OCI-M2 (cell line): ENCODE data around the gene IL12RB1.

Experiments used
- DNase-seq: peaks from one replicate; lab custom pipeline; 2025; ENCODE audit not compliant: unreplicated experiment; lab: John Stamatoyannopoulos, UW

Gene IL12RB1

GRCh38 chr19:18086590-18087138 lies at the start of gene IL12RB1:
Gene IL12RB1, minus strand, starts transcription at chr19:18086934. Its CDS starts 111 bp downstream, at chr19:18086823.
- DNase-seq = no peak

- DNase-seq = no peak
Observed at GRCh38 chr19:18135712-18136584, 49.2 kb upstream of the IL12RB1 start.

- DNase-seq = no peak
Observed at GRCh38 chr19:18131841-18132596, 45.3 kb upstream of the IL12RB1 start.

GRCh38 chr19:18130523-18131242 lies 43.9 kb upstream of the IL12RB1 start:
- no peak for DNase-seq

GRCh38 chr19:18128805-18129204 lies 42.1 kb upstream of the IL12RB1 start:
- DNase-seq = no peak

GRCh38 chr19:18128044-18128443 lies 41.3 kb upstream of the IL12RB1 start:
- DNase-seq = no peak

- DNase-seq = no peak
Observed at GRCh38 chr19:18126097-18126496, 39.4 kb upstream of the IL12RB1 start.

GRCh38 chr19:18123819-18124218 lies 37.1 kb upstream of the IL12RB1 start:
- no peak for DNase-seq

GRCh38 chr19:18122860-18123795 lies 36.4 kb upstream of the IL12RB1 start:
- no peak for DNase-seq

- no peak for DNase-seq
Observed at GRCh38 chr19:18122424-18122823, 35.7 kb upstream of the IL12RB1 start.

GRCh38 chr19:18121166-18121565 lies 34.4 kb upstream of the IL12RB1 start:
- no peak for DNase-seq

GRCh38 chr19:18120127-18120526 lies 33.4 kb upstream of the IL12RB1 start:
- DNase-seq = no peak

- no peak for DNase-seq
Observed at GRCh38 chr19:18119717-18120105, 33.0 kb upstream of the IL12RB1 start.

- no peak for DNase-seq
Observed at GRCh38 chr19:18119013-18119716, 32.4 kb upstream of the IL12RB1 start.

GRCh38 chr19:18118420-18119012 lies 31.8 kb upstream of the IL12RB1 start:
- DNase-seq = no peak

- DNase-seq = peak; percentile 60
Observed at GRCh38 chr19:18117692-18118378, 31.1 kb upstream of the IL12RB1 start.

GRCh38 chr19:18117364-18117691 lies 30.6 kb upstream of the IL12RB1 start:
- DNase-seq = no peak

GRCh38 chr19:18114483-18114882 lies 27.7 kb upstream of the IL12RB1 start:
- DNase-seq = no peak

- no peak for DNase-seq
Observed at GRCh38 chr19:18113827-18114226, 27.1 kb upstream of the IL12RB1 start.
